Ishikawa (cell line): ENCODE measurements around the gene EEFSEC.

Experiments used
- CEBPB ChIP-seq: IDR thresholded peaks from 2 replicates; pipeline ENCODE4 v1.6.1; 2012
- CREB1 ChIP-seq: IDR thresholded peaks from 2 replicates; pipeline ENCODE4 v1.6.1; 2012; ENCODE audit warnings: low read depth
- EGR1 ChIP-seq: IDR thresholded peaks from 2 replicates; pipeline ENCODE4 v1.6.1; 2012
- EP300 ChIP-seq: IDR thresholded peaks from 2 replicates; pipeline ENCODE4 v1.6.1; 2012; ENCODE audit warnings: borderline replicate concordance
- FOXM1 ChIP-seq: IDR thresholded peaks from 2 replicates; pipeline ENCODE4 v1.6.1; 2012; ENCODE audit warnings: low read depth, borderline replicate concordance
- NFIC ChIP-seq: IDR thresholded peaks from 2 replicates; pipeline ENCODE4 v1.6.1; 2012
- RAD21 ChIP-seq: IDR thresholded peaks from 2 replicates; pipeline ENCODE4 v1.6.1; 2012; ENCODE audit warnings: low read depth
- TAF1 ChIP-seq: IDR thresholded peaks from 2 replicates; pipeline ENCODE4 v1.6.1; 2012; ENCODE audit warnings: low read depth, mild to moderate bottlenecking
- TCF12 ChIP-seq: IDR thresholded peaks from 2 replicates; pipeline ENCODE4 v1.6.1; 2012; ENCODE audit warnings: low read depth
- TEAD4 ChIP-seq: IDR thresholded peaks from 2 replicates; pipeline ENCODE4 v1.6.1; 2012
- YY1 ChIP-seq: IDR thresholded peaks from 2 replicates; pipeline ENCODE4 v1.6.1; 2012; ENCODE audit warnings: low read depth
- ZBTB7A ChIP-seq: IDR thresholded peaks from 2 replicates; pipeline ENCODE4 v1.6.1; 2012; ENCODE audit warnings: low read depth
- TF ChIP-seq, protein P1 (sequence below): IDR thresholded peaks from 2 replicates; pipeline ENCODE4 v1.6.1; 2012
- TF ChIP-seq, protein P2 (sequence below): IDR thresholded peaks from 2 replicates; pipeline ENCODE4 v1.6.1; 2012; ENCODE audit warnings: low read depth, mild to moderate bottlenecking
- TF ChIP-seq, protein P3 (sequence below): IDR thresholded peaks from 2 replicates; pipeline ENCODE4 v1.6.1; 2012

Gene EEFSEC

DNA sequence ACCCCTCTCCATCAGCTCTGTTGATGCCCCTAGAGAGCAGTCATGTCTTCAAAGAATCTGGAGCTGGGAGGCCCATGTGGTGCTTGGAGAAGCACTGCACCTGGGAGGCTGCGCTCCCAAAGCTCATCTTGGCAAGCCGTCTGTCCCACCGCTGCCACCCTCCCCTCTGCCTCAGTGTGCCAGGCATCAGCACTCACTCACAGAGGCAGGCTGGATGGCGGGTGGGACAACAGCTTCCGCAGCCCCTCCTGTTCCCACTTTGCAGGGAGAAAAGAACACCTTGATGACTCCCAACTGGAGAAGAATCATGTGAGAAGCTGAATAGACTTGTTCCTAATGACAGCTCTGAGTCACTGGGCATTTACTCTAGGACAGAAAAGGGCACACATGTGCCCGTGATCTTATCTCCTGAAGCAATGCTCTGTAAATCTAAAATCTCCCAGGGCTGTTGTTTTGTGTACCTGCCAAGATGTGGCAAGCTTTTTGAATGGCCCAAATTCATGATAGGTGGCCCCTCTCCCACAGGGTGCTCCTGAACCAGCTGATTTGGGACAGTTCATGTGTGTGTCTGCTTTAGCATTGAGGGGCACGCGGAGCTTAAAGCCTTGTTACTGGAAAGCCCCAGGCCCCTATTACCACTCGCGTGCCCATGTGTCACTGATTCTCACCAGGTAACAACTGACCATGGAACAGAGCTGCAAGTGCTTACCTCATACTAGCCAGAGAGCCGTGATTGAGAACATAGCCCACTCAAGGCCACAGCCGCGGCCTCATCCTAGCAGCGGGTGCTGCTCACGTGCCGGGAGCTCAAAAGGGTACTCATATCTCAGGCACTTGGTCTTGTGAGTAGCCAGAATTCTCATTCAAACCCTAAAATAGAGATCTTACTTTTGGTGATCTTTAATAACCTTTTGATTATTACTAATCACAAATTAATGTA is 209.0 kb downstream of the EEFSEC start:
- TF ChIP-seq, protein P1, sequence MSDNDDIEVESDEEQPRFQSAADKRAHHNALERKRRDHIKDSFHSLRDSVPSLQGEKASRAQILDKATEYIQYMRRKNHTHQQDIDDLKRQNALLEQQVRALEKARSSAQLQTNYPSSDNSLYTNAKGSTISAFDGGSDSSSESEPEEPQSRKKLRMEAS: no peak
- TF ChIP-seq EGR1: no peak
- TF ChIP-seq TCF12: no peak
- TF ChIP-seq, protein P2, sequence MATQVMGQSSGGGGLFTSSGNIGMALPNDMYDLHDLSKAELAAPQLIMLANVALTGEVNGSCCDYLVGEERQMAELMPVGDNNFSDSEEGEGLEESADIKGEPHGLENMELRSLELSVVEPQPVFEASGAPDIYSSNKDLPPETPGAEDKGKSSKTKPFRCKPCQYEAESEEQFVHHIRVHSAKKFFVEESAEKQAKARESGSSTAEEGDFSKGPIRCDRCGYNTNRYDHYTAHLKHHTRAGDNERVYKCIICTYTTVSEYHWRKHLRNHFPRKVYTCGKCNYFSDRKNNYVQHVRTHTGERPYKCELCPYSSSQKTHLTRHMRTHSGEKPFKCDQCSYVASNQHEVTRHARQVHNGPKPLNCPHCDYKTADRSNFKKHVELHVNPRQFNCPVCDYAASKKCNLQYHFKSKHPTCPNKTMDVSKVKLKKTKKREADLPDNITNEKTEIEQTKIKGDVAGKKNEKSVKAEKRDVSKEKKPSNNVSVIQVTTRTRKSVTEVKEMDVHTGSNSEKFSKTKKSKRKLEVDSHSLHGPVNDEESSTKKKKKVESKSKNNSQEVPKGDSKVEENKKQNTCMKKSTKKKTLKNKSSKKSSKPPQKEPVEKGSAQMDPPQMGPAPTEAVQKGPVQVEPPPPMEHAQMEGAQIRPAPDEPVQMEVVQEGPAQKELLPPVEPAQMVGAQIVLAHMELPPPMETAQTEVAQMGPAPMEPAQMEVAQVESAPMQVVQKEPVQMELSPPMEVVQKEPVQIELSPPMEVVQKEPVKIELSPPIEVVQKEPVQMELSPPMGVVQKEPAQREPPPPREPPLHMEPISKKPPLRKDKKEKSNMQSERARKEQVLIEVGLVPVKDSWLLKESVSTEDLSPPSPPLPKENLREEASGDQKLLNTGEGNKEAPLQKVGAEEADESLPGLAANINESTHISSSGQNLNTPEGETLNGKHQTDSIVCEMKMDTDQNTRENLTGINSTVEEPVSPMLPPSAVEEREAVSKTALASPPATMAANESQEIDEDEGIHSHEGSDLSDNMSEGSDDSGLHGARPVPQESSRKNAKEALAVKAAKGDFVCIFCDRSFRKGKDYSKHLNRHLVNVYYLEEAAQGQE: no peak
- TF ChIP-seq FOXM1: no peak
- TF ChIP-seq YY1: no peak
- TF ChIP-seq EP300: no peak

DNA sequence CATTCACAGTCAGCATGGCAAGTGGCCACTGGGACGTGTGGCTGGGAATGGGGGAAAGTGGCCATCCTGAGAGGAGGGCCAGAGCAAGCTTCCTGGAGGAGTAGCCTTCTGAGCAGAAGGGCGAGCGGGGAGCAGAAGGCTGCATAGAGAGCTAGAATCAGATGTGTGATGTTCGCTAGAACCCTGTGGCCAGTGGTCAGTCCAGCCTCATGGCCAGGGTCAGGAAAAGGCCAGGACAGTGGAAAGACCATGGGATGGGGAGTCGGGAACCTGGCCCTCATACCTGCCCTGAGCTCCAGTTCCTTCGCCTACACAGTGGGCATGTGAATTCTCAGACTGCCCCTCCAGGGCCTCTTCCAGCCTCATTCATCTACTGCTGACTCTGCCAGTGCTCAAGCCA is 211.0 kb downstream of the EEFSEC start:
- TF ChIP-seq TAF1 (no peak), ZBTB7A (no peak), EGR1 (no peak), NFIC (no peak), CREB1 (no peak), FOXM1 (no peak), EP300 (no peak), RAD21 (no peak), TEAD4 (no peak), YY1 (no peak), TCF12 (no peak)
- TF ChIP-seq, protein P1: no peak
- TF ChIP-seq, protein P2: no peak
- TF ChIP-seq, protein P3, sequence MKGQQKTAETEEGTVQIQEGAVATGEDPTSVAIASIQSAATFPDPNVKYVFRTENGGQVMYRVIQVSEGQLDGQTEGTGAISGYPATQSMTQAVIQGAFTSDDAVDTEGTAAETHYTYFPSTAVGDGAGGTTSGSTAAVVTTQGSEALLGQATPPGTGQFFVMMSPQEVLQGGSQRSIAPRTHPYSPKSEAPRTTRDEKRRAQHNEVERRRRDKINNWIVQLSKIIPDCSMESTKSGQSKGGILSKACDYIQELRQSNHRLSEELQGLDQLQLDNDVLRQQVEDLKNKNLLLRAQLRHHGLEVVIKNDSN: no peak

DNA sequence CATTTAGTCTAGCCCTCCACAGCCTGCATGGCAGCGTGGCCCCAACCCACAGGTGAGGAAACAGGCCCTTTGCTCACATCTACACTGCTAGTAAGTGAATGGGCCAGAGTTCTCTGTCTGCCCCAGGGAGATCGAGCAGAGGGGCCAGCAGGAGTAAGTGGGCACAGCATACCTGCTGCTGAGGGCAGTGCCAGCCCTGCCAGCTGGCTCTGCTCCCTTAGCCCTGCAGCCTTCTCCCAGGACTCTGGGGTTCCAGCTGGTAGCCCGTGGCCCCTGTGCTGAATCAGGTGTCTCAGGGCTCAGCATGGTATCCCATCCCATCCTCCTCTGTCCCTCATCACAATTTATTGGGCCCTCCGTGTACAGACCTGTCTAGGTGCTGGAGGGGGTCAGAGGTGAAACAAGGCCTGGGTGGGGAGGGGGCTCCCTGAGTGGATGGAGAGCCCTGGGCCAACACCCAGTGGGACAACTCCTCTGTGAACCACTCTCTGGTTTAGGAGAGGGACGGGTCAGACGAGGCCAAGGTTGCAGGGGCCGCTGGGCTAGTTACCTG is 211.6 kb downstream of the EEFSEC start:
- TF ChIP-seq CEBPB: no peak
- TF ChIP-seq, protein P2: no peak
- no peak for TF ChIP-seq RAD21
- no peak for TF ChIP-seq EP300

DNA sequence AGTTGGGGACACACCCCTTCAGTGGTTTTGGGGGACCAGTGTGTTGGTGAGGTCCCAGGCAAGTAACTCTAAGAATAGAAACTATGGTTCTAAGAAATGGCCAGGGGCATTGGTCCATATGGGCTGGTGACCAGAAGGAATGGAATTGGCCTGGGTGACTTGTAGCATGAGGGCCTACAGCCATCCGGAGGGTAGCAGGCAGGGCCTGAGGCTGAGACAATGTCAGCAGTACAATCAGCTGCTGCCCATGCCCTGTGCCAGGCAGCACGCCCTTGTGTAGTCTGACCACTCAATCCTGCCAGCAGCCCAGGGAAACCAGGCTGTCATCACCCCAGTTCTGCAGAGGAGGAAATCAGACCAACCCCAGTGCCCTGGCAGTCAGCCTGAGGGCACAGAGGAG is 212.9 kb downstream of the EEFSEC start:
- TF ChIP-seq, protein P2: no peak
- no peak for TF ChIP-seq FOXM1
- TF ChIP-seq NFIC: no peak
- no peak for TF ChIP-seq EP300
- TF ChIP-seq YY1: no peak
- TF ChIP-seq TAF1: no peak
- TF ChIP-seq ZBTB7A: no peak
- TF ChIP-seq CREB1: no peak
- no peak for TF ChIP-seq TEAD4
- TF ChIP-seq, protein P1: no peak
- TF ChIP-seq EGR1: no peak
- no peak for TF ChIP-seq CEBPB
- no peak for TF ChIP-seq TCF12
